Dermis microvascular lymphatic vessel endothelial cell (primary cell): Measurements from ENCODE around the gene RPL27. TPM values are rescaled to one million over a fixed set of nuclear protein-coding genes. Genes with fewer than 3 reads are reported as not detected.

Experiments
- DNase-seq, 2 donors: peaks; one replicate each; pipeline versions ENCODE4 v3.0.0 to v3.0.0-alpha.2; 2010; ENCODE audit warnings: low read depth in 2 of 2
- total RNA-seq: library from RNA; depleted of rRNA; stranded (reverse); fragments of >200 nt; gene quantifications from 2 replicates; pipeline ENCODE4 v1.2.1, GENCODE V29; 2014

Gene RPL27
- total RNA-seq, 1 donor from 2014 or later = 910 TPM

GRCh38 chr17:43051969-43052368 is 53.8 kb downstream of the RPL27 start:
- no peak for DNase-seq

Other genes with a start within 250 kb of the RPL27 start
- gene RAMP2, start 237.2 kb upstream of the RPL27 start, total RNA-seq = 6.0 and 25.9 TPM in 2 replicates
- gene VPS25, start 225.0 kb upstream of the RPL27 start, total RNA-seq = 39.2 and 48.3 TPM in 2 replicates
- 2.1 and 2.4 TPM in 2 replicates for gene WNK4, start 217.8 kb upstream of the RPL27 start, total RNA-seq
- 60.1 and 67.0 TPM in 2 replicates for gene COA3, start 199.7 kb upstream of the RPL27 start, total RNA-seq
- gene CNTD1, start 199.6 kb upstream of the RPL27 start, total RNA-seq = not detected in 2 replicates
- 121 and 128 TPM in 2 replicates for gene BECN1, start 174.1 kb upstream of the RPL27 start, total RNA-seq
- 58.9 and 60.8 TPM in 2 replicates for gene PSME3, start 165.0 kb upstream of the RPL27 start, total RNA-seq
- 0.25 and 0.26 TPM in 2 replicates for gene AOC2, start 153.8 kb upstream of the RPL27 start, total RNA-seq
- 0.26 and 0.89 TPM in 2 replicates for gene AOC3, start 147.2 kb upstream of the RPL27 start, total RNA-seq
- not detected in 2 replicates for gene G6PC1, start 97.6 kb upstream of the RPL27 start, total RNA-seq
- 13.1 and 14.7 TPM in 2 replicates for gene AARSD1, start 34.0 kb upstream of the RPL27 start, total RNA-seq
- 0.13 TPM in 2 replicates for gene PTGES3L, start 18.3 kb upstream of the RPL27 start, total RNA-seq
- 6.2 and 10.1 TPM in 2 replicates for gene RUNDC1, start 17.9 kb upstream of the RPL27 start, total RNA-seq
- gene IFI35, start 8.4 kb downstream of the RPL27 start, total RNA-seq = 6.2 and 12.0 TPM in 2 replicates
- 148 and 225 TPM in 2 replicates for gene VAT1, start 24.0 kb downstream of the RPL27 start, total RNA-seq
- gene RND2, start 26.8 kb downstream of the RPL27 start, total RNA-seq = 0.13 and 0.25 TPM in 2 replicates
- gene BRCA1, start 126.9 kb downstream of the RPL27 start, total RNA-seq = 7.7 and 15.8 TPM in 2 replicates
- 72.5 and 93.4 TPM in 2 replicates for gene NBR1, start 172.8 kb downstream of the RPL27 start, total RNA-seq
- gene TMEM106A, start 213.5 kb downstream of the RPL27 start, total RNA-seq = 1.2 and 1.9 TPM in 2 replicates
- gene CCDC200, start 230.2 kb downstream of the RPL27 start, total RNA-seq = not detected in 2 replicates
- gene RNU2-1, start 235.6 kb downstream of the RPL27 start, total RNA-seq = not detected in 2 replicates